SH-SY5Y (cell line): ENCODE results near the gene SLC1A5.

ENCODE experiments used
- GATA2 ChIP-seq: IDR thresholded peaks from 2 replicates; pipeline ENCODE4 v1.6.1; 2011; ENCODE audit warnings: mild to moderate bottlenecking, low read depth, low read length
- GATA3 ChIP-seq: IDR thresholded peaks from 2 replicates; pipeline ENCODE4 v1.6.1; 2011; ENCODE audit warnings: low read depth, mild to moderate bottlenecking, low read length, moderate library complexity

- TF ChIP-seq GATA3, result no peak
- no peak for TF ChIP-seq GATA2
Measured at GRCh38 chr19:46732172-46732938, 56.0 kb downstream of the SLC1A5 start.
